ENCODE measurements around the gene MAOA.
"Not testable (repeated sequence)": the region's sequence is repeated elsewhere in the genome, so short reads cannot be mapped to it uniquely, and the experiment has no call there.

MAOA gene

DNA sequence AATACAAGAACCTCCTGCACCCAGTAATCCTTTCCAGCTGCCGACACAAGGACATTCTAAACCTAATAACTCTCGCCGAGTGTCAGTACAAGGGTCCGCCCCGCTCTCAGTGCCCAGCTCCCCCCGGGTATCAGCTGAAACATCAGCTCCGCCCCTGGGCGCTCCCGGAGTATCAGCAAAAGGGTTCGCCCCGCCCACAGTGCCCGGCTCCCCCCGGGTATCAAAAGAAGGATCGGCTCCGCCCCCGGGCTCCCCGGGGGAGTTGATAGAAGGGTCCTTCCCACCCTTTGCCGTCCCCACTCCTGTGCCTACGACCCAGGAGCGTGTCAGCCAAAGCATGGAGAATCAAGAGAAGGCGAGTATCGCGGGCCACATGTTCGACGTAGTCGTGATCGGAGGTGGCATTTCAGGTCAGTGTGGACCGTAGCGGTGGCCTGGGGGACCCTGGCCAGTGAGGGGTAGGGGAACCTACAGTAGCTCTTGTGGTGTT lies at the start of gene MAOA:
Gene MAOA, plus strand, starts transcription at position 295 of the 490 bp plus-strand sequence. Its CDS starts 43 bp downstream, at position 338.
- DNase-seq: peak; percentile 63

DNA sequence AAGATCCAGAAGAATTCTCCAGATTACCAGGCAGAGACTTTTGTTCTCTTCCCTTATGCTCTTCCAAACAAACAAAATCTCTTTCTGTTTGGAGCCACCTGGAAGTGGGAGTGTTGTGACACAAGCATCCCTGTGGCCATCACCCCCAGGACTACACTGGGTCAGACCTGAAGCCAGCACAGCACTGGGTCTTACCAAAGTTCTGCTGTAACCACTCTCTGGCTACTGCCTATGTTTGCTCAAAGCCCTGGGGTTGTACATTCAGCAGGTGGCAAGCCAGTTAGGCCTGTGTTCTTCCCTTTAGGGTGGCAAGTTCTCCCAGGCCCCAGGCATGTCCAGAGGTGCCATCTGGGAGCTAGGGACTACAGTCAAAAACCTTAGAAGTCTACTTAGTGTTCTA lies 43.7 kb upstream of the MAOA start:
- no peak for DNase-seq

DNA sequence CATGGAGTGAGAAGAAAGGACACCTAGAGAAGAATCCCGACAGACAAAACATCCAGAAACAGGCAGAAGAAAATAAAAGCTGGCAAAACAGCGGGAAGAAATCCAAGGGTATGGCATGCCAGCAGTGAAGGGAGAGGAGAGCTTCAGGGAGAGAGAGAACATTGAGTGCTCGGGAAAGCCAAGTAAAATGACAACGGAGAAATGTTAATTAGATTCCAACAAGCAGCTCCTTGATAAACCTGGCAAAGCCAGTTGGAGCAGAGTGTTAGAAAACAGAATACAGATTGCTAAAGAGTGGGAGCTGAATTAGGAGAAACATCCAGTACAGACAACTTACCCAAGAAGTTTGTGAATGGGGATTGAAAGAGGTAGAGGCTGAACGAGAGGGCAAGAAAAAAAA lies 40.4 kb upstream of the MAOA start:
- no peak for DNase-seq

DNA sequence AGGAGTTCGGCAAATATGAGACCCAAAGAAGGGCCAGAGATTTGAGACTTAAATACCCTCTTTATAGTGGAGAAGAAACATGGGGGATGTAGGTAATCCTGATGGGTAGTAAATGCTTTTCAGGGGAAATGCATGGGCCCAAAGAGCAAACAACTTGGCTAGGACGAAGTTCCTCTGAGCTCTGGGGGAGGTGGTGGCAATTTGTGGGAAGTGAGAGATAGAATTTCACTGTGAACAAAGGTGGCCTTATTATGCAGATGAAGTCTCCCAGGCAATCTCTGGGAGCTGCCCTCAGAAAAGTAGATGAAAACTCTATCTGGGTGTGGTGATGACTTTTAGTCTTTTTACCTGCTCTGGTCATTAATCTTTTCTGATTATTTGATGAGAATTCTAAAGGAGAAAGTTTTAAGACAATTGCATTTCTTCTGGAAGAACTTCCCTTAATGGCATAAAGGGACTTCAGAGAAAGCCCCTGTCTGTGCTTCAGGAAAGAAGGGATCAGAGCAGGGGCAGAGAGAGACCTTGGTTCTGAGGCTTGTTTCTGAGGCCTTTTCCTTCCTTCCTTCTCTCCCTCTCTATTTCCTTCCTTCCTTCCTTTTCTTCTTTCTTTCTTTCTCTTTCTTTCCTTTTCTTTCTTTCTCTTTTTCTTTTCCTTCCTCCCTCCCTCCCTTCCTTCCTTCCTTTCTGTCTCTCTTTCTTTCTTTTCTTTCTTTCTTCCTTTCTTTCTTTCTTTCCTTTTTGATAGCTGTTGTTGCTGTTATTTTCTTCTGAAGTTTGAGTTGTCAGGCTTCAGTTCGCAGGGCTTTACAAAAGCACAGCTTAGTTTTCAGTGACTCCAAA lies 37.5 kb upstream of the MAOA start:
- no peak for DNase-seq

DNA sequence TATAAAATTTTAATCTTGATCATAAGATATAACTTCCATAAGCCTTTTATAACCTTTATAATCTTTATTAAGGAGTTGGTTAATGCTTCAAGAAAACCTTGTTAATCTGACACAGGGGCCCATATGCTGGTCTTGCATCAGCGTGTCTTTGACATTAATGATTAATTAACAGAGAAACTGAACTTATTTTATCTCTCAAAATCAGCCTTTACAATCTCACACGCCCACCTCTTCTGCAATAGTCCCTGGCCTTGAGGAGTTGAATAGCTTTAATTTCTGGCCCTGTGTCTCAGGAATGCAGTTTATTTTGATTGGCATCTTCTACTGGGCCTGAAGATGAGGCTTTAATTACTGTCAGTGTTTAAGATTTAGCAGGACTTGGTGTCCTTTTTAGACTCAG lies 36.2 kb upstream of the MAOA start:
- DNase-seq: not testable (repeated sequence)

DNA sequence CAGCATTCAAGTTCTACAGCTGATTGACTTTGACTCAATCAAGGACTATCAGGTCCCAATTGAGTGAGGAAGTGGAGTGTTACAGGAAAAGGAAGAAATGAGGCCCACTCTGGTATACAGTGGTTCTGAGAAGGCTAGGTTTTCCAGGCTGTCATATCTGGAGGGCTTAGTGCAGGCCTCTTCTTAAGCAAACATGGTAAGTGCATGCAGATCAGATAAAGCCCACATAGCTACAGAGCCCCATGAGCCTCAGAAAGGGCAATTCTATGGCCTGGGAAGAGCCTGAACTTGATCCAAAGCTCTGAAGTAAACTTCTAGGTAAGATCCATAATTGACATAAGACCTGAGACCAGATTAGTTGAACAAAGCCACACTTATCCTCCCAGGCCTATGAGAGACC lies 29.0 kb upstream of the MAOA start:
- DNase-seq: no peak

DNA sequence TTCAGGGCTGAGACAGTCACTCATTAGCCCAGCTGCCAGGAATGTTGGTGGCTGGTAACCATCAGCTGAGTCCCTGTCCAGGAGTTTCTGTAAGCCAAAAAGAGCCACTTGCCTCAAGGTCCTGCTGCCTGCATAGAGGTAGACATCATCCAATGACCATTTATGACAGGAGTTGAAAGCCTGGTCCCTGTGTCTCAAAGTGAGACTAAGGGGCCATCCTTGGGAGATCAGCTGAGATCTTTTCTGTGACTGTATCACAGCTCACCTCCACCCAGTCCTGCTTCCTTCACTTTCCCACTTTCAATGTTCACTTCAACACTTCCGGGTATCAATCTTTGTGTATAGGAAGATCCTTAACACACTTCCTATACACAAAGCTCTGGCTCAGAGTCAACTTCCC lies 28.4 kb upstream of the MAOA start:
- no peak for DNase-seq

DNA sequence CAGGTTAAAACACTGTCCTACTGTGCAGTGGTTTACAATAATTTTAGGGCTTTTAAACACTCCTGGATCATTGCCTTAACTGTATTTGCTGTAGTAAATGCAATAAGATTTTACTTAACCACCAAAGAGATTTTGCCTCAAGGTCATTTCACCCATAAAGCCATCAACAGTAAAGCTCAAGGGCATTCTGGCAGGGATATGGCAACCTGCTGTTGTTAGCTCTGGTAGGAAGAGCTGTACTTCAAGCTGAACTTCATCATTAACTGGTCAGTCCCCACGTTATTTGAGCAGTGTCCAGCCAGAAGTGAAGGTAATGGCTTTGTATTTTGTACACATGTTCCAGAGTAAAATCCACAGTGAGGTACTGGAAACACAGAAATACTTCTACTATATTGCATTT lies 26.9 kb upstream of the MAOA start:
- no peak for DNase-seq

DNA sequence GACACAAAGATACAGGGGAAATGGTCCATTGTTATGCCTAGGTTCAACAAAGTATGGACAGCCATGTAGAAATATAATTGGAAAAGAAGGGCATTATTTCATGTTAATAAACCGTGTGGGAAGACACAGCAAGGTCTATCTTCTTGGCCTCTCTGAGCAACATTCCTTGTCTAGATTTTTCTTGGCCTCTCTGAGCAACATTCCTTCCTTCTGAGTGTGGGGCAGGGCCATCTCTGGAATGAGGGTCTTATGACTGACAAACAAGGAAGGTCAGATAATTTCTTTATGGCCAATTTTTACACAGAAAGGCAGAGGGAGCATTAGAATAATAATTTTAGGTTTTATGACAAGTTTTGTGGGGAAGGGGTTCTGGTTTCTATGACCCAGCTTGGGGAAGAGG lies 24.3 kb upstream of the MAOA start:
- DNase-seq: no peak

DNA sequence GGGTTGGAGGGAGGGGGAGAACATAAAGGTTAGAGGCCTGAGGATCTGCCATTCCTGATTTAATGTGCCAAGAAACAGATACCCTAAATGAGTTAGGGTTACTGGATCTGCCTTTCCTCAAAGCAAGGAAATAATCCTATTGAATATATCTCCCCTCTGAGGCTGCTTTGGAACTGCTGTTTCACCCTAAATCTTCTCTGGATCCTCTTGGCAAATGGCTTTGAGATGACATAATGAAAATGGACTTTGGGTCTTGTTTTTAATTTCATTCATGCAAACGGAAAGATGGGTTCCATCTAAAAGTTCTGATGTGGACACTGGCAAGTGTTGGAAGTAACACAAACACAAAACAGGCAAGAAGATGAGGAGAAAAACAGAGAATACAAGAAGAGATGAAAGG lies 23.0 kb upstream of the MAOA start:
- DNase-seq: no peak

DNA sequence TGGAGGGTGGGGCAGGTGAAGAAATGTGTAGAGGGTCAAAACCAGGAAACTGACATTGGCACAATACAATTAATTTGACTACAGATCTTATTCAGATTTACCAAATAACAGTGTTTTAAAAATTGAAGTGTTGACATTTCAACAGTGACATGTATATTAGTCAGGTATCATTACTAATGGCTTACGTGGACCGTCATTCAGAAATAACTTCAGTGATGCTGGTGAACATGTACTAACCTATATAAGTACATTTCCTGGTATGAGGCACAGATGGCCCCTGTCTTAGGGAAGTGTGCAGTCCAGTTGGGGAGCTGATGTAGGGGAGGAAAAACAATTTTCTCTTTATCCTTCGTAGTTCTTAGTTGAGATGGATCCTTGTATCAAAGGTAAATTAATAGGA lies 22.3 kb upstream of the MAOA start:
- DNase-seq: no peak

DNA sequence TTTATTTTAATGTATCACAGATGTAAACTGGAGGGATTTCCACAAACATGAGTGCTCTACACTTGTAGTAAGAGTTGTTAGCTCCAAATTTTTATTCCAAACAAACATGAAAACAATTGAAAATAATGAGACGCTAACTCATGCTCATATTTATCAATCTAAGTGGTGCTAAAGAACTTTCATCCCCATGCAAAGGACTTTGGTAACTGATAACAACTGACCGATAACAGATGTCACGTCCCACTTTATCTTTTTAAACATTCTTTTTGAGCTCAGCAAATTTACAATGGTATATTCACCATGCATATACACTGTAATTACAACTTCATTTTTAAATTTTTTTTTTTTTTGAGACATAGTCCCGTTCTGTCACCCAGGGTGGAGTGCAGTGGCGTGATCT lies 15.6 kb upstream of the MAOA start:
- no peak for DNase-seq

DNA sequence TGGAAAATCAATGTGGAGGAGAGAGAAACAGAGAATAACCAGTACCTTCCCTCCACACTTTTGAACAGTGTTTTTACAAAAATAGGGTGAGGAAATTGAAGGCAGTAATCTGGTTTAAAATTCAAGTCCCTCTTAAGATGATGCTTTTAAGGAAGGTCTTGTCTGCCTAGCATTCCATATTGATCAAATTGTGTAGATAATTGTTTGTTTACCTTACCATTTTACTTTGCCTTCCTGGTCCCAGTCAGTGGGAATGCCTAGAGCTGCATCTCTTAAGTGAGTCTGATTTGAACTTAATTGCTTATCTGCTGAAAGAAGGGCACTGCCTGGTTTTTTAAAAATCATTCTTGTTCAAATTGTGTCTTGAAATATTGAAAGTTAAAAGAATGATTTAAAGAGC lies 14.4 kb upstream of the MAOA start:
- DNase-seq: no peak

DNA sequence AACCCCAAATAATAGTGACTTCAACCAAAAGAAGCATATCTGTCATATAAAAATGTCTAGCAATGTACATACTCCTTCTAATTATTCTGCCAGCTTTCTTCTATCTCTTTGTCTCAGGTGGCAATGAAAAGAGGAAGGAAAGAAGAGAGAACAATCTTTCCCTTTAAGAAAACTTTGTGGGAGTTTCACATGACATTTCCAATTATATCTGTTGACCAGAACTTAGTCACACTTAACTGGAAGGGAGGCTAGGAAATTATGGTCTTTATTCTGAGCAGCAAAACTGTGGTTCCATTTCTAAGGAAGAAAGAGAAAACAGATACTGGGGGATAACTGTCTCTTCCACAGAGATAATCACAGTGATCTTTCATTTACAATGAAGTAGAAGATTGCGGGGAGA lies 12.9 kb upstream of the MAOA start:
- DNase-seq: no peak

DNA sequence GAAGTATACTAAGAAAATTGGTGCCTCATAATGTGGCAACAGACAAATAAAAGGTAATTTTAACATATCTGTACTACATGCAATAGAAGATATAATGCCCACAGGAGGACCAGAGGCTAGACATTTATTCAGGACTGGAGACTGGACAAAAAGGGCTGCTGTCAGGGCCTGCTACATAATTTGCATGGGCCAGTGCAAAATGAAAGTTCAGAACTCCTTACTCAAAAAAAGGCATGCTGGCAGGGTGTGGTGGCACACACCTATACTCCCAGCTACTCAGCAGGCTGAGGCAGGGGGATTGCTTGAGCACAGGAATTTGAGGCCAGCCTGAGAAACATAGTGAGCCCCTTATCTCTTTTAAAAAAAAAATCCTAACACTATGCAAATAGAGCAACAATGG lies 12.4 kb upstream of the MAOA start:
- no peak for DNase-seq

DNA sequence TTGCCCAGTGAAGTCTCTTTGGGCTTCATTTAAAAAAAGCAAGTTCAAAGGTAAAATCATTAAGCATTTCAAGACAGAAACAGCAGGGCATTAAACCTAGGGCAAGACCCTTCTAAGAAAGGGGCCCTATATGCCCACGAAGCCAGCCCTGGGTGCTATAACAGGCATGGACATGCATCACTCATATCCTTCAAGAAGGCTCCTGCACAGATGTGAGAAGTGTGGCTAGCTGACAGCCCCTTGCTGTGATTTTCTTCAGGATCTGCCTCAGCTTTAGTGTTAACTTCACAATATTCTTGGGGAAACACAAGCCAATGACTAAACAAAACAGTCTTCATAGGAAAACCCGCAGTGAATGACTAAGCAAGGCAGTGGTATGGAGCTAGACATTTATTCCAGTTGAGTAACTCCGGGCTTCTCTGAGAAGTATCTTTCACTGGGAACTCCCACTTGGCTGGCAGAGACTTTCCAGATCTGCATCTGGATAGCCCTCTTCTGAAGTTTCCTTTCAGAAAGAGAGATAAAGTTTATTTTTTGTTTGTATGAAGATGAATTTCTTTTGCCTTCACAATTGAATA lies 11.9 kb upstream of the MAOA start:
- no peak for DNase-seq

DNA sequence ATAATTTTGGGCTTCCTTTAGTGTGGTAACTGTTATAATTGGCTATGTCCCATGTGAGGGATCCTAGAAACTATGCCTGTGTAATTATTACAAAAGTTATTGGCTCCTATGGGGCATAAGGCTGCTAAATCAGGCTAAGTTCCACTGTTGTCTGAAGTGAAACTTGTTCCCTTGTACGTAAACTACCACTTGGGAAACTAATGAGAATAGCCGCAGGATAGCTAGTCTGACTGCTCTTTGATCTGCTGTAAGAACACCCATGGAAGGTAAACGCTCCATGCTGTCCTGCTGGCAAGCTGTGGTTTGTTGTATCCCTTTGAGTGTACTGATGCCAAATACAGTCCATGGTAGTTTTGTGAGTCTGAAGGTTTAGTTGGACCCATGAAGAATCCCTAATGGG lies 9.3 kb upstream of the MAOA start:
- no peak for DNase-seq

DNA sequence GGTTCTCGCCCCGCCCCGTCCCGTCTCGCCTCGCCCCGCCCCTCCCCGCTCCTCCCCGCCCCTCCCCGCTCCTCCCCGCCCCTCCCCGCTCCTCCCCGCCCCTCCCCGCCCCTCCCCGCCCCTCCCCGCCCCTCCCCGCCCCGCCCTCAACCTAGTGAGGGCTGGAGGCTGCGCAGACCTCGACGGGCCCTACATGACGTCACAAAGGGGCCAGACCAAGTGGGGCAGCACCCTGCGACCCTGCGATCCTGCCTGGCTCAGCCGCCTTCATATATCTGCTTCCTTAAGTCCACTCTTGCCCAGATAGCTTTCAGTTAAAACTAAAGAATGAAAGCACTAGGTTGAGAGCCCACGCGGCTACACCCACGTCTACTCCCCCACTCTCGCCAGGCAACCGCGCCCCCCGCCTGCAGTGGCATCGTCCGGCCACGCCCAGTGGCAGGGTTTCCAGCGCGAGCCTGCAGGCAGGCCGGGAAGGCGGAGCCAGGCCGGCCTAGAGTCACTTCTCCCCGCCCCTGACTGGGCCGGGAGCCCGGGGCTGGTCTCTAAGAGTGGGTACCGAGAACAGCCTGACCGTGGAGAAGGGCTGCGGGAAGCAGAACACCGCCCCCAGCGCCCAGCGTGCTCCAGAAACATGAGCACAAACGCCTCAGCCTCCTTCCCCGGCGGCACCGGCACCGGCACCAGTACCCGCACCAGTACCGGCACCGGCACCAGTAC lies 1.5 kb upstream of the MAOA start:
- DNase-seq: peak; percentile 95

DNA sequence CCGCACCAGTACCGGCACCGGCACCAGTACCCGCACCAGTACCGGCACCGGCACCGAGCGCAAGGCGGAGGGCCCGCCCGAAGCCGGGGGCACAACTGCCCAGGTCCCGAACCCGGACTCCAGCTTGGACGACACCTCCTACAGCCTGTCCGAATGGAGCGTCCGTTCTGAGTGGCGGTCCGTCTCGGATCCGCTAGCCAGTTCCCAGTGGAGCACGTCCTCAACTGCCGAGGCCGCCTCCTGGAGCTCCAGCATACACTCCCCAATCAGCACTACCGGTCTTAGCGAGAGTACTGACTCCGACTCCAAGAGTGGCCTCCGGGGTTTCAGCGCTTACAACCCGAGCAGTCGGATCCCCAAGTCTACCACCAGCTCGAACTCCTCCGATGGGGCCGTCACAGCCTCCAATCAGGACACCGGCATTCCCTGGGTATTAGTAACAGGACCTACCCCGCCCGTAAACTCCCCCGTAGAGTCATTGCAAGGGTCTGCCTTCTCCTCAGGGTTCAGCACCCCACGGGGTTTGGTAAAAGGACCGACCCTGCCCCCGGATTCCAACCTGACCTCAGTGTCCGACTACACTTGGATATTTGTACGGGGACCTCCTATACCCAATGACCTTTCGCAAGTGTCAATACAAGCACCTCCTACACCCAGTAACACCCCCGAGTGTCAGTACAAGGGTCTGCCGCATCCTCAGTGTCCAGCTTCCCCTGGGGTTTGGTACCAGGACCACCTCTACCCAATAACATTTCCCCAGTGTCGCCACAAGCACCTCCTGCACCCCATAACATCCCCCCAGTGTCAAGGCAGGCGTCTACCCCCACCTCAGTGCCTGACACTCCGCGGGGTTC lies 721 bp upstream of the MAOA start:
- peak; percentile 62 for DNase-seq

DNA sequence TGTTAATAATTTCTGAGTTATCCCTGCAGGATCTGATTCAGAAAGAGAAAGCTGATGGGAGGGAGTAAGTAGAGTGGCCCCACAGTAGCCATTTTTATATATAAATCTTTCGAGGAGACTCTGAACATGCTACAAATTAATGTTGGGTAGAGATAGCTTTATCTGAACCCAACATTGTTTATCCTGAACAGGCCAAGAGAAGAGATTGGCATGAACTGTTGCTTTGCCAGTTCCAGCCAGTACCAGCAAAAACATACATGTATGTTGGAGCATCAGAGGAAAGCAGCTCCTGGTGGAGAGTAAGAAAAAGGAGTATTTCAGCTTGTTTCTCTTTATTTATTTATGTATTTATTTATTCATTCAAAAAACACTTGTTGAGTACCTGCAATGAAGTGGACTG lies 1.6 kb downstream of the MAOA start:
- no peak for DNase-seq

DNA sequence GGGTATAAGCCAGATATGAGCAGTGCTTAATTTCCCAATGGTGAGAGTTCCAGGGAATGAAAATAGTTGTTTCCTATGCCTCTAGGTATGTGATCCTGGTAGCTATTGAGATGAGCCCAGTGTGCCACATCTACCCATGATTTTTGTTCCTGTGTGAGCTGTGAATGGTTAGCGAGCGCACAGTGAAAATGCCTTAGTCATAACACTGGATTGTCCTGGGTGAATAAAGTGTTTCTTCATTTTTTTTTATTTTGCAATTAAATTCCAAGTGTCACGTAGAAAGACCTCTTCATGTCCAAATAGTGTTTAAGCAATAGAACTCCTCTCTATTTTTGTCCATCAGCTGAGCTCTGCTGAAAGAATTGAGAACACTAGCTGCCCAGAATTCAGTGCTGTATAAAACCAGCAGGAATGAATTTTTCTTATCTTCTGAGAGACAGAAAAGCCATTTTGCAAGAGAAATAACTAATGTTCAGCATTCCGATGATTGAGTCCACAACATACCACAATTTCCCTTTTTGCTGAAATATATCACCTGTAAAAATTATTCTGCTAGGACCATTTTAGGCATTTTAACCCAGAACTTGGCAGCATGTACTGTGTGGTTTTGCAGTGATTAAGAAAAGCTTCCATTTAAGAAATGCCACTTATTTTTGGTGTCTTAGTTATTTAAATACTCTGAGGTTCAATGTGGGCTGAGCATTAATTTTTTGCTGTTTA lies 5.6 kb downstream of the MAOA start:
- no peak for DNase-seq

DNA sequence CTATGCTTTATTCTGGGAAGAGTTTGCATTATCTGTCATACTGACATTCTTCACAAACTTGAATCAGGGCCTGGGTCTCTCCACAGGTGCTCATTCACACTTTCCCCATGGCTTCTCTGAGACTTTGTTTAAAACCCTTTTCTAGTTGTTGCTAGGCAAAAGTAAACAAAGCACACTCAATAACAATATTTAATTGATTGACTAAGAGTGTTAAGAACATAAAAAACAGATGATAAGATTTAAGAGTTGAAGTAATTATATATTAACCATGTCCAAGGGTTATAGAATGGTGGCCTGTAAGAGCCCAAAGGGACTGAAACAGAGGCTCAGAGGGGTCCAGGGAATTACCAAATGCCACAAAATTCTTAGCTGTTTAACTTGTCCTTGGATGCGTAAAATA lies 7.1 kb downstream of the MAOA start:
- no peak for DNase-seq
